ENCODE data around the gene GPR6. TPM values are rescaled to one million over a fixed set of nuclear protein-coding genes. Genes with fewer than 3 reads are reported as not detected.
A peak's percentile ranks its signal among the peaks of the same experiment; 100 is the strongest.

The GPR6 gene
- total and polyA plus RNA-seq, 2 of the 8 experiments (the other 6 are each of a cell fraction or from before 2014, with no cell fraction given) = 0.18 to 0.37 TPM

GRCh38 chr6:109977791-109978173, 329 bp upstream of the GPR6 start:
- Histone ChIP-seq H2AFZ (ENCODE audit: low read length) (peak overlapping the region; percentile 99), H3K9me3 (ENCODE audit: insufficient read depth in 2 of 2, low read depth in 1 of 2, low read length in 1 of 2) (no peaks in the 10 kb centered on the region; a peak in 1 of 4 replicates), H4K20me1 (replicated peaks in 1 of 2; ENCODE audit: control insufficient read depth in 1 of 2, insufficient read depth in 2 of 2, low read length in 2 of 2) (peaks cover 0 to 5% of the 10 kb centered on the region in 2 experiments), H2BK120ac (replicated peaks; ENCODE audit: low read depth, low read length) (no peak overlapping the region), H3K4ac (replicated peaks; ENCODE audit: insufficient read length, low read depth, low read length) (no peak overlapping the region), H3K79me2 (ENCODE audit: control insufficient read depth in 1 of 2, insufficient read depth in 2 of 2, low read length in 2 of 2) (no peaks in the 10 kb centered on the region), H4K5ac (ENCODE audit: insufficient read length, low read depth, low read length) (no peak overlapping the region), H3K27ac (ENCODE audit: low read depth, low read length) (no peak overlapping the region), H3K27me3 (replicated peaks in 1 of 4; ENCODE audit: control insufficient read depth in 3 of 4, extremely low read depth in 1 of 4, insufficient read depth in 3 of 4, low read length in 3 of 4) (peaks cover 14 to 23% (median 19%) of the 10 kb centered on the region in 4 experiments), H2AK5ac (ENCODE audit: low read depth, low read length) (no peak overlapping the region), H2BK15ac (ENCODE audit: low read length) (no peak overlapping the region), H3K23me2 (ENCODE audit: low read depth, low read length) (peaks cover 18% of the 10 kb centered on the region), H3K36me3 (ENCODE audit: control insufficient read depth in 2 of 4, insufficient read depth in 4 of 4, low read length in 3 of 4) (no peaks in the 10 kb centered on the region), H3K23ac (ENCODE audit: insufficient read length) (no peak overlapping the region), H3K14ac (ENCODE audit: insufficient read length) (no peak overlapping the region), H4K8ac (ENCODE audit: extremely low read depth, insufficient read depth, low read length) (no peak overlapping the region), H3K18ac (ENCODE audit: extremely low read depth, low read length) (no peak overlapping the region), H3K79me1 (ENCODE audit: low read depth, low read length) (no peaks in the 10 kb centered on the region), H4K91ac (replicated peaks; ENCODE audit: insufficient read length, low read length) (no peak overlapping the region), H3K4me2 (ENCODE audit: insufficient read depth in 1 of 2, low read depth in 2 of 2, low read length in 2 of 2) (peak overlapping the region; percentile 76 to 98), H3K4me3 (ENCODE audit: extremely low read depth in 1 of 4, insufficient read depth in 2 of 4, low read depth in 3 of 4, low read length in 4 of 4) (peak overlapping the region; percentile 35 to 93 (median 64)), H3K4me1 (replicated peaks in 1 of 4; ENCODE audit: control insufficient read depth in 3 of 4, insufficient read depth in 4 of 4, low read length in 3 of 4) (peaks cover 0 to 11% (median 10%) of the 10 kb centered on the region in 4 experiments; a peak in 6 of 7 replicates), H2BK12ac (ENCODE audit: low read depth, low read length) (no peak overlapping the region), H2BK5ac (ENCODE audit: low read depth, low read length) (no peak overlapping the region), H3K9ac (replicated peaks in 1 of 4; ENCODE audit: extremely low read depth in 1 of 4, low read depth in 3 of 4, low read length in 3 of 4) (no peak overlapping the region), H2BK20ac (ENCODE audit: low read length) (no peak overlapping the region), H3K56ac (replicated peaks; ENCODE audit: insufficient read length, low read depth, low read length) (no peak overlapping the region)
- DNase-seq (ENCODE audit: low read depth in 1 of 2, low spot score in 2 of 2) (no peak), FAIRE-seq (no peak)
- 20% methylated on average over 9 of the region's 9 CpGs; no CpG with 5 or more reads in 1 of the 2 experiments for WGBS, 2 experiments (ENCODE audit: extremely low coverage in 1 of 2, insufficient coverage in 1 of 2, insufficient read length in 1 of 2, insufficient replicate concordance in 2 of 2, low coverage in 1 of 2, low lambda C conversion rate in 2 of 2, missing lambda C conversion rate in 1 of 2)
- CTCF ChIA-PET (ENCODE audit: partially characterized antibody) = interaction anchor here (1.1 to 2.7 kb wide), 6 partner anchors 10 to 62 kb away, joined by 3 to 12 read pairs (median 4); no protein-coding TSS in a partner anchor
- TF ChIP-seq CTCF (IDR thresholded peaks at IDR 0.05; ENCODE audit: control extremely low read depth in 1 of 3, insufficient read depth in 1 of 3, low read depth in 1 of 3, low read length in 3 of 3) (peak in 1 of 3 experiments; percentile 6; a peak in 1 of 4 replicates), ATF3 (IDR thresholded peaks at IDR 0.05; ENCODE audit: insufficient read depth, low read depth, low read length) (0 out of 2 replicates have a peak, but pooled peaks have one; percentile 16), TAF7 (optimal IDR thresholded peaks at IDR 0.05; ENCODE audit: borderline replicate concordance, low read depth, low read length) (no peak)
- POLR2A ChIA-PET (ENCODE audit: partially characterized antibody) = no interaction called here

Measured in H1 (cell line).